SK-N-SH (cell line): ENCODE data around the gene S100A13. TPM values are rescaled to one million over a fixed set of nuclear protein-coding genes. Genes with fewer than 3 reads are reported as not detected.
A peak's percentile ranks its signal among the peaks of the same experiment; 100 is the strongest.
"Not testable (repeated sequence)": the region's sequence is repeated elsewhere in the genome, so short reads cannot be mapped to it uniquely, and the experiment has no call there.

Experiments used
- CTCF ChIA-PET: fragments of 300-600, 350-600 bp; formaldehyde crosslinking; extraction: SDS; loops from one replicate; lab custom pipeline; 2021; lab: Yijun Ruan, JAX
- POLR2A ChIA-PET: fragments of 350-600 bp; sonication (Branson Sonifier 250); formaldehyde crosslinking; extraction: SDS; loops from one replicate; lab custom pipeline; 2020; ENCODE audit warnings: antibody characterized with exemption, inconsistent platforms; lab: Yijun Ruan, JAX
- DNase-seq: peaks from one replicate; pipeline ENCODE4 v3.0.0; 2012
- H2AFZ ChIP-seq: fragments of 200-600 bp; sonication (generic); 2 replicates; pipeline ENCODE4 v1.8.1; 2016; ENCODE audit warnings: antibody characterized with exemption, mild to moderate bottlenecking, low read depth
- H3F3A ChIP-seq: fragments of 200-600 bp; sonication (generic); replicated peaks from 2 replicates; pipeline ENCODE3; 2016; ENCODE audit warnings: antibody characterized with exemption, mild to moderate bottlenecking; ENCODE audit not compliant: insufficient read depth
- H3K27ac ChIP-seq, 2 experiments: fragments of 200-500 bp in 1 of 2; fragments of 200-600 bp in 1 of 2; sonication (Bioruptor generic) in 1 of 2; sonication (generic), shearing (Covaris generic) in 1 of 2; 2 replicates each; pipeline versions ENCODE4 v1.5.1 to v1.6.1; 2014 to 2016; ENCODE audit warnings: low read depth in 2 of 2, inconsistent platforms in 1 of 2, low read length in 1 of 2, mild to moderate bottlenecking in 1 of 2, mixed read lengths in 1 of 2
- H3K27me3 ChIP-seq: fragments of 200-600 bp; sonication (generic), shearing (Covaris generic); 2 replicates; pipeline ENCODE4 v1.6.1; 2016; ENCODE audit warnings: mixed run types; ENCODE audit not compliant: insufficient read depth
- H3K36me3 ChIP-seq, 2 experiments: fragments of 200-500 bp in 1 of 2; fragments of 200-600 bp in 1 of 2; sonication (Bioruptor generic) in 1 of 2; sonication (generic) in 1 of 2; replicated peaks in 1 of 2; 2 replicates each; pipeline versions ENCODE3 to v1.5.1; 2014 to 2016; ENCODE audit warnings: low read length in 1 of 2, mild to moderate bottlenecking in 1 of 2; ENCODE audit not compliant: insufficient read depth in 2 of 2, control insufficient read depth in 1 of 2
- H3K4me1 ChIP-seq, 2 experiments: fragments of 200-500 bp in 1 of 2; fragments of 200-600 bp in 1 of 2; sonication (Bioruptor generic) in 1 of 2; sonication (generic), shearing (Covaris generic) in 1 of 2; 2 replicates each; pipeline versions ENCODE4 v1.5.1 to v1.6.1; 2014 to 2016; ENCODE audit warnings: low read depth in 1 of 2, low read length in 1 of 2, mixed run types in 1 of 2; ENCODE audit not compliant: insufficient read depth in 2 of 2, control insufficient read depth in 1 of 2
- H3K4me2 ChIP-seq: fragments of 200-600 bp; sonication (generic), shearing (Covaris generic); 2 replicates; pipeline ENCODE4 v1.6.1; 2017; ENCODE audit warnings: mixed run types
- H3K4me3 ChIP-seq, 2 experiments: fragments of 200-500 bp in 1 of 2; fragments of 200-600 bp in 1 of 2; sonication (Bioruptor generic) in 1 of 2; sonication (generic), shearing (Covaris generic) in 1 of 2; 2 replicates each; pipeline versions ENCODE4 v1.5.1 to v1.8.1; 2014 to 2016; ENCODE audit warnings: low read depth in 2 of 2, inconsistent platforms in 1 of 2, low read length in 1 of 2, mild to moderate bottlenecking in 1 of 2, mixed read lengths in 1 of 2, moderate library complexity in 1 of 2
- H3K79me2 ChIP-seq: fragments of 200-600 bp; sonication (generic); 2 replicates; pipeline ENCODE4 v1.8.1; 2017; ENCODE audit warnings: mild to moderate bottlenecking; ENCODE audit not compliant: insufficient read depth
- H3K9ac ChIP-seq: fragments of 200-600 bp; sonication (generic); 2 replicates; pipeline ENCODE4 v1.6.1; 2017; ENCODE audit warnings: mixed run types
- H3K9me2 ChIP-seq: fragments of 200-600 bp; sonication (generic); 2 replicates; pipeline ENCODE4 v1.6.1; 2017; ENCODE audit warnings: mixed run types
- H3K9me3 ChIP-seq: fragments of 200-600 bp; sonication (generic); 2 replicates; pipeline ENCODE4 v1.6.1; 2017; ENCODE audit warnings: mixed run types, mild to moderate bottlenecking, moderate library complexity
- H4K20me1 ChIP-seq: fragments of 200-600 bp; sonication (generic); 2 replicates; pipeline ENCODE4 v1.6.1; 2017; ENCODE audit warnings: mild to moderate bottlenecking, mixed run types; ENCODE audit not compliant: insufficient read depth
- CHD2 ChIP-seq: fragments of 150-350 bp; IDR thresholded peaks from 2 replicates; pipeline ENCODE4 v1.6.1; 2018; ENCODE audit warnings: low read length; ENCODE audit not compliant: partially characterized antibody
- FOSL2 ChIP-seq: IDR thresholded peaks from 2 replicates; pipeline ENCODE4 v1.4.0; 2012; ENCODE audit warnings: low read depth, mild to moderate bottlenecking, moderate library complexity, borderline replicate concordance
- FOXM1 ChIP-seq: IDR thresholded peaks from 2 replicates; pipeline ENCODE4 v1.4.0; 2012; ENCODE audit warnings: low read depth, mild to moderate bottlenecking
- GABPA ChIP-seq: IDR thresholded peaks from 2 replicates; pipeline ENCODE4 v1.4.0; 2012; ENCODE audit warnings: low read depth, mild to moderate bottlenecking
- MXI1 ChIP-seq: IDR thresholded peaks from 2 replicates; pipeline ENCODE4 v1.6.1; 2012; ENCODE audit warnings: mild to moderate bottlenecking, low read depth, low read length, improper control_type of control experiment
- NFIC ChIP-seq: IDR thresholded peaks from 2 replicates; pipeline ENCODE4 v1.4.0; 2012; ENCODE audit warnings: borderline replicate concordance
- NRF1 ChIP-seq: IDR thresholded peaks from 2 replicates; pipeline ENCODE4 v1.6.1; 2012; ENCODE audit warnings: low read depth, mild to moderate bottlenecking, low read length
- RFX5 ChIP-seq: IDR thresholded peaks from 2 replicates; pipeline ENCODE4 v1.6.1; 2012; ENCODE audit warnings: mild to moderate bottlenecking, improper control_type of control experiment, low read length
- SMC3 ChIP-seq: IDR thresholded peaks from 2 replicates; pipeline ENCODE4 v1.6.1; 2012; ENCODE audit warnings: low read depth, low read length, improper control_type of control experiment
- TEAD4 ChIP-seq: IDR thresholded peaks from 2 replicates; pipeline ENCODE4 v1.4.0; 2012; ENCODE audit warnings: mild to moderate bottlenecking, borderline replicate concordance; ENCODE audit not compliant: insufficient read depth
- YY1 ChIP-seq: IDR thresholded peaks from 2 replicates; pipeline ENCODE4 v1.4.0; 2012; ENCODE audit warnings: low read depth, mild to moderate bottlenecking
- WGBS: methylation state at CpG from one replicate; pipeline ENCODE4 v1.1.6; 2017; ENCODE audit warnings: low lambda C conversion rate; 5-methylcytosine and 5-hydroxymethylcytosine counted together
- polyA plus RNA-seq, 3 experiments: library from polyadenylated mRNA; depleted of rRNA; stranded (reverse); fragments of >200 nt; gene quantifications; 2 replicates each; pipeline ENCODE4 v1.2.3, GENCODE V29; 2012
- TF ChIP-seq, protein P1 (sequence below): fragments of 150-350 bp; IDR thresholded peaks from 2 replicates; pipeline ENCODE4 v1.6.1; 2017; ENCODE audit warnings: antibody characterized with exemption, low read length, low read depth, borderline replicate concordance
- TF ChIP-seq, protein P2 (sequence below): fragments of 200-600 bp; sonication (generic); IDR thresholded peaks from 2 replicates; pipeline ENCODE4 v1.6.1; 2017; ENCODE audit warnings: antibody characterized with exemption, mild to moderate bottlenecking, moderate library complexity
- TF ChIP-seq, protein P3 (sequence below): fragments of 150-350 bp; IDR thresholded peaks from 2 replicates; pipeline ENCODE4 v1.6.1; 2016; ENCODE audit warnings: mild to moderate bottlenecking, low read depth, low read length

S100A13 gene
- polyA plus RNA-seq, 1 of the 3 experiments (the other 2 are of a cell fraction), result 12.3 TPM

- TF ChIP-seq RFX5 (no peak), GABPA (no peak)
- TF ChIP-seq, protein P1, sequence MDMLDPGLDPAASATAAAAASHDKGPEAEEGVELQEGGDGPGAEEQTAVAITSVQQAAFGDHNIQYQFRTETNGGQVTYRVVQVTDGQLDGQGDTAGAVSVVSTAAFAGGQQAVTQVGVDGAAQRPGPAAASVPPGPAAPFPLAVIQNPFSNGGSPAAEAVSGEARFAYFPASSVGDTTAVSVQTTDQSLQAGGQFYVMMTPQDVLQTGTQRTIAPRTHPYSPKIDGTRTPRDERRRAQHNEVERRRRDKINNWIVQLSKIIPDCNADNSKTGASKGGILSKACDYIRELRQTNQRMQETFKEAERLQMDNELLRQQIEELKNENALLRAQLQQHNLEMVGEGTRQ, result no peak
Observed at GRCh38 chr1:153673511-153673910, 46.2 kb upstream of the S100A13 start (continued).

DNA sequence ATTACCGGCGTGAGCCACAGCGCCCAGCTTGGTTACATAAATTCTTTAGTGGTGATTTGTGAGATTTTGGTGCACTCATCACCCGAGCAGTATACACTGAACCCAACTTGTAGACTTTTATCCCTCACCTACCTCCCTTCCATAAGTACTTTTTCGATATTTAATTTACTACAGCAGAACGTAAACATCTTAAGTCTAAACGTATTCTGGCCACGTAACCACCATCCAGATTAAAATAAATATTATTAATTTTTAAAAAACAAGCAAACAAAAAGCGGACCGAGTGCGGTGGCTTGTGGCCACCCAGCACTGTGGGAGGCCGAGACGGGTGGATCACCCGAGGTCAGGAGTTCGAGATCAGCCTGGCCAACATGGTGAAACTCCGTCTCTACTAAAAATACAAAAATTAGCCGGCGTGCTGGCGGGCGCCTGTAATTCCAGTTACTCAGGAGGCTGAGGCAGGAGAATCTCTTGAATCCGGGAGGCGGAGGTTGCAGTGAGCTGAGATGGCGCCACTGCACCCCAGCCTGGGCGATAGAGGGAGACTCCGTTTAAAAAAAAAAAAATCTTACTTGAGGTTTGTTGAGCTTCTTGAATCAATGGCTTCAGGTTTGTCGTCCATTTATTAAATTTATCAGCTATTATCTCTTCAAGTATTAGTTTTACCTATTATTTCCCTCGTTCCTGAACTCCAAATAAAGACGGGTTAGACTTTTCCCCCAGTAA is 44.5 kb upstream of the S100A13 start:
- not testable (repeated sequence) for H3K27me3 ChIP-seq, H3K4me1 ChIP-seq, H4K20me1 ChIP-seq, H3K9me3 ChIP-seq
- ChIA-PET POLR2A (interaction anchor here (0.6 to 1.9 kb wide), 5 partner anchors 51 to 318 kb away, joined by 3 to 6 read pairs (median 3); partner anchors contain the start of genes INTS3 and RPS27), CTCF (interaction anchor here (0.8 to 2.3 kb wide), 13 partner anchors 9 to 315 kb away, joined by 3 to 8 read pairs (median 4); partner anchors contain the start of genes RAB13 and SLC27A3)
- H3K4me2 ChIP-seq, result peak overlapping the region; percentile 72
- H3K9ac ChIP-seq, result peak overlapping the region; percentile 78
- DNase-seq, result peak; percentile 16
- peaks cover 40% of the 10 kb centered on the region for H3K79me2 ChIP-seq
- peak overlapping the region; percentile 64 to 89 for H3K27ac ChIP-seq
- H3K36me3 ChIP-seq, result peaks cover 17 to 28% of the 10 kb centered on the region in 2 experiments
- peaks cover 27% of the 10 kb centered on the region for H3F3A ChIP-seq
- H2AFZ ChIP-seq, result peak overlapping the region; percentile 99
- peak; percentile 66 for TF ChIP-seq YY1
- TF ChIP-seq, protein P2, sequence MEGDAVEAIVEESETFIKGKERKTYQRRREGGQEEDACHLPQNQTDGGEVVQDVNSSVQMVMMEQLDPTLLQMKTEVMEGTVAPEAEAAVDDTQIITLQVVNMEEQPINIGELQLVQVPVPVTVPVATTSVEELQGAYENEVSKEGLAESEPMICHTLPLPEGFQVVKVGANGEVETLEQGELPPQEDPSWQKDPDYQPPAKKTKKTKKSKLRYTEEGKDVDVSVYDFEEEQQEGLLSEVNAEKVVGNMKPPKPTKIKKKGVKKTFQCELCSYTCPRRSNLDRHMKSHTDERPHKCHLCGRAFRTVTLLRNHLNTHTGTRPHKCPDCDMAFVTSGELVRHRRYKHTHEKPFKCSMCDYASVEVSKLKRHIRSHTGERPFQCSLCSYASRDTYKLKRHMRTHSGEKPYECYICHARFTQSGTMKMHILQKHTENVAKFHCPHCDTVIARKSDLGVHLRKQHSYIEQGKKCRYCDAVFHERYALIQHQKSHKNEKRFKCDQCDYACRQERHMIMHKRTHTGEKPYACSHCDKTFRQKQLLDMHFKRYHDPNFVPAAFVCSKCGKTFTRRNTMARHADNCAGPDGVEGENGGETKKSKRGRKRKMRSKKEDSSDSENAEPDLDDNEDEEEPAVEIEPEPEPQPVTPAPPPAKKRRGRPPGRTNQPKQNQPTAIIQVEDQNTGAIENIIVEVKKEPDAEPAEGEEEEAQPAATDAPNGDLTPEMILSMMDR, result peak; percentile 39
- TF ChIP-seq, all 33 proteins: peak for 2; not testable (repeated sequence) for 31
- peak overlapping the region; percentile 49 to 72 for H3K4me3 ChIP-seq
- not testable (repeated sequence) for H3K9me2 ChIP-seq
- 3% methylated on average over 28 of the region's 28 CpGs for WGBS

DNA sequence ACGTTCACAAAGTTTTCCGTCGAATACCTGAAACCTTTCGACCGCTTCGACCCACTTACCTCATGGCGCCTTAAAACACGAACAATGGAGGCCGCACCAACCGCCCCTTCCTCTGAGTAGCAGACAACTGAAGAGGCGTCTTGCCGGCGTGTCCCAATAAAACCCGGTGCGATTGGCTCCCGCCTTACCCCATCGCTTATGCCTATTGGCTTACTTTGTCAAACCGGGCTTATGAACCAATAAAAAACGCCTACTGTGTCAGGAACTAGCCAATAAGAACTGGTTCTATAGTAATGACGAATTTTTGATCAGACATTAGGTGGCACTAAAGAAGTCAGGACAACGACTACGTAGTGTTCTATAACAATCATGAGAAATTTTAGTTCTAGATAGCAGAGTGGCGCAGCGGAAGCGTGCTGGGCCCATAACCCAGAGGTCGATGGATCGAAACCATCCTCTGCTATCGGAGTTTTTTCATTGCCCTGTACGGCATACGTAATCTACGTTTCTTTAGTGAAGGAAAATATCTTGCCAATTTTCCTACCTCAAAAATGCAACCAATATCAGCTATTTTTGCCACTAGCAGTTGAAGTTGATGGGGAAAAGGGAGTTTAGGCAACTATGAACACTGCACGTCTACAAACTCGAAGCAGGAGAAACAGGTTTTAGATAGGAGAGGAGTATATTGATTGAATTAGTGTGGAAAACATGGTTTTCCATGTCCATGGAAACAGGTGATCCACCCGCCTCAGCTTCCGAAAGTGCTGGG is 43.7 kb upstream of the S100A13 start, which contains the start of gene ILF2:
ILF2 (minus strand) TSS at position 135 of the 769 bp plus-strand sequence; CDS start at position 64, 71 bp downstream.
- peaks cover 47% of the 10 kb centered on the region for H3K79me2 ChIP-seq
- no peaks in the 10 kb centered on the region for H3K27me3 ChIP-seq
- ChIA-PET CTCF (interaction anchor here (0.8 to 2.3 kb wide), 11 partner anchors 9 to 316 kb away, joined by 3 to 8 read pairs (median 4); partner anchors contain the start of gene SLC27A3), POLR2A (interaction anchor here (1.3 to 1.9 kb wide), 2 partner anchors 84 to 319 kb away, joined by 3 to 6 read pairs; partner anchors contain the start of gene RPS27)
- no peaks in the 10 kb centered on the region for H4K20me1 ChIP-seq
- peak within 1 kb of the TSS; percentile 95 for H3K4me2 ChIP-seq
- peak within 1 kb of the TSS; percentile 65 to 83 for H3K4me3 ChIP-seq
- H3F3A ChIP-seq, result peaks cover 31% of the 10 kb centered on the region
- H3K9me3 ChIP-seq, result no peaks in the 10 kb centered on the region
- H3K27ac ChIP-seq, result peak within 1 kb of the TSS; percentile 70 to 89
- peaks cover 23 to 35% of the 10 kb centered on the region in 2 experiments for H3K36me3 ChIP-seq
- peak within 1 kb of the TSS; percentile 96 for H3K9ac ChIP-seq
- WGBS, result under 1% methylated on average over 35 of the region's 35 CpGs
- H3K4me1 ChIP-seq, result peaks cover 7% of the 10 kb centered on the region in 2 experiments; a peak in 2 of 4 replicates
- peak within 1 kb of the TSS; percentile 99 for H2AFZ ChIP-seq
- H3K9me2 ChIP-seq, result no peaks in the 10 kb centered on the region
- peak; percentile 91 for DNase-seq
- TF ChIP-seq YY1, result peak; percentile 83; the same call in 1 of the 2 replicates
- peak; percentile 45; the same call in 1 of the 2 replicates for TF ChIP-seq FOXM1
- TF ChIP-seq, protein P3, sequence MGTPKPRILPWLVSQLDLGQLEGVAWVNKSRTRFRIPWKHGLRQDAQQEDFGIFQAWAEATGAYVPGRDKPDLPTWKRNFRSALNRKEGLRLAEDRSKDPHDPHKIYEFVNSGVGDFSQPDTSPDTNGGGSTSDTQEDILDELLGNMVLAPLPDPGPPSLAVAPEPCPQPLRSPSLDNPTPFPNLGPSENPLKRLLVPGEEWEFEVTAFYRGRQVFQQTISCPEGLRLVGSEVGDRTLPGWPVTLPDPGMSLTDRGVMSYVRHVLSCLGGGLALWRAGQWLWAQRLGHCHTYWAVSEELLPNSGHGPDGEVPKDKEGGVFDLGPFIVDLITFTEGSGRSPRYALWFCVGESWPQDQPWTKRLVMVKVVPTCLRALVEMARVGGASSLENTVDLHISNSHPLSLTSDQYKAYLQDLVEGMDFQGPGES, result peak; percentile 72; the same call in 1 of the 2 replicates
- TF ChIP-seq TEAD4, result peak; percentile 86; the same call in 1 of the 2 replicates
- TF ChIP-seq GABPA, result peak; percentile 25; the same call in 1 of the 2 replicates
- TF ChIP-seq SMC3, result no peak
- TF ChIP-seq, protein P2, result peak; percentile 33
- TF ChIP-seq NFIC, result 0 out of 2 replicates have a peak, but pooled peaks have one; percentile 6
- TF ChIP-seq MXI1, result peak; percentile 90
- peak; percentile 85 for TF ChIP-seq CHD2
- peak; percentile 79 for TF ChIP-seq FOSL2
- TF ChIP-seq RFX5, result peak; percentile 89
- TF ChIP-seq NRF1, result no peak
